NK-92 treated with Interleukin-12 subunit alpha and Interleukin-12 subunit beta, amount 100 ng/mL, for 24 hours (cell line): ENCODE results near the gene ZKSCAN2.

Experiments
- DNase-seq: peaks from one replicate; lab custom pipeline; 2025; lab: John Stamatoyannopoulos, UW

ZKSCAN2 gene

DNA sequence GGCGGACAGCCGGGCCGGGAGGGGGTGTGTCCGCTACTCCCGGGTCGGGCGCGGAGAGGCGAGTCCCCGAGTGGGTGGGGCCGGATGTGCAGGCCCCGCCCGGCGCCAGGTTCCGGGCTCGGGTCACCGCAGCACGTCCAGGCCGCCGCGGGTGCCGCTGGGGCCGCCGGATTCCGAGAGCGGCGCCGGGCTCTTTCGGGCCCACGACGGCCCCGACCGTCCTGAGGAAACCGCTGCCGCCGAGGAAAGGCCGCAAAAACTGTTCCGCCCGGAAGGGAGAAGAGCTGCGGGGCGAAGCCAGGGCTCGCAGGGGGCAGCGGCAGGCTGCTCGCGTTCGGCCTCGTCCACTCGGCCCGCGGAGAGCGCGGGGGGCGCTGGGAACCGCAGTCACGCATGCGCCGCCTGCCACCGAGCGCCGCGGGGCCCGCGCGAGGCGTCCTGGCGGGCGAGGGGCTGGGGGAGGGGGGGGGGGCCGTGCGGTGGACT is at the start of gene ZKSCAN2:
Gene ZKSCAN2 (minus strand): TSS at position 376 of the 486 bp plus-strand sequence. CDS start 718 bp downstream, outside the sequence.
- peak; percentile 90 for DNase-seq

DNA sequence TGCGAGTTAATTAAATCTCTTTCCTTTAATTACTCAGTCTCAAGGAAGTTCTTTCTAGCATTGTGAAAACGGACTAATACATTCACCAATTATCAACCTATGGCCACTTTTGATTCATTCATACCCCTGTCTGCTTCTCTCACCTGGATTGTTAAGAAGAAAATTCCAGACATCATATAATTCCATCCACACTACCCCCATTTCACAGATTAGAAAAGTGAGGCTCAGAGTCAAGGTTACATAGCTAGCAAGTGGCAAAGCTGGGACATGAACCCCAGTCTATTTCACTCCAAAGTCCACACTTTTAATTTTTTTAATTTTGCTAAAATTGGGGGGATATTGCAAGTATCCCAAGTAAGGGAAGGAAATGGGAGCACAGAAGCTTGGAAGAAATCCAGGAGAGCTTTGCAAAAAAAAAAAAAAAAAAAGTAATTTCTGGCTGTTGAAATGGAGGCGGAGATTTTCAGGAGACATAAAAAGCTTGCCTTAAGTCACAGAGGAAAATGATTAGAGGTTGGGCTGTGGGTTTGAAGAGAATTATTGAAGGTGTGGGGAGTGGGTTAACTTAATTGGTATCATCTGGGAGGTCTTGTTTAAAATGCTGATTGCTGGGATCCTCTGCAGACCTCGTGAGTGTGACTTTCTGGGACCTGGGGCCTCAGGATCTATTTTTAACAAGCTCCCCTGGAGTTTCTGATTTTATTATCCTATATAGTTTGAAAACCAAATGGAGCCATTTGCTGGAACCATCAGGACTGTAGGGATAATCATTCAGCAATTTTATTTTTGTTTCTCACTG is 42.3 kb upstream of the ZKSCAN2 start:
- DNase-seq: no peak

DNA sequence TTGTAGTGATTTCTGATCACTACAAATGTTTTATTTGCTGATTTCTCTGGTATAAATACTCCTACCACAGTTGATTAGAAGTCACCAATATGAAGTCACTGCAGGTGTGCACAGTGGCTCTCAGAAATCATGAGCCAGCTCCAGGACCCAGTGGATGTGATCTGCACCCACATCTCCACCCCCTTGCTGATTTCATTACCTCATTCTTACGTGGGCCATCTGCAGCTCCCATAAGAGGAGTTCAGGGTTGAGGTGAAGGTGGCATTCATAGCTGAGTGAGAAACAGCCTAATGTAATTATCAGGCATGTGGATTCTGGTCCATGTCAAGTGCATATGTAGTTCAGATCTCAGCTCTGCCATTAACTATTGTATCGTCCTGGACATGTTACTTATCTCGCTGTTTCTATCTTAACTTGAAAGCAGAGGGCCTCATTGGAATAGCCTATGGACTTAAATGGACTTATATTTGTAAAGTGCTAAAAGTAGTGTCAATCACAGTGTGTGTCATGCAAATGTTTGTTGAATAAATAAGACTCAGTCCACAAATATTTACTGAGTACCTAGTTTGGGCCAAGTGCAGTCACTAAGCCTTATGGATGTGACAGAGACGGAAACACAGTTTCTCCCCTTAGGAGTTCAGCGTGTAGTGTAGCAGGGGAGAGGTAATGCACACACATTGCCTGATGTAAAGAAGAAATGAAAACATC is 40.7 kb upstream of the ZKSCAN2 start:
- no peak for DNase-seq

DNA sequence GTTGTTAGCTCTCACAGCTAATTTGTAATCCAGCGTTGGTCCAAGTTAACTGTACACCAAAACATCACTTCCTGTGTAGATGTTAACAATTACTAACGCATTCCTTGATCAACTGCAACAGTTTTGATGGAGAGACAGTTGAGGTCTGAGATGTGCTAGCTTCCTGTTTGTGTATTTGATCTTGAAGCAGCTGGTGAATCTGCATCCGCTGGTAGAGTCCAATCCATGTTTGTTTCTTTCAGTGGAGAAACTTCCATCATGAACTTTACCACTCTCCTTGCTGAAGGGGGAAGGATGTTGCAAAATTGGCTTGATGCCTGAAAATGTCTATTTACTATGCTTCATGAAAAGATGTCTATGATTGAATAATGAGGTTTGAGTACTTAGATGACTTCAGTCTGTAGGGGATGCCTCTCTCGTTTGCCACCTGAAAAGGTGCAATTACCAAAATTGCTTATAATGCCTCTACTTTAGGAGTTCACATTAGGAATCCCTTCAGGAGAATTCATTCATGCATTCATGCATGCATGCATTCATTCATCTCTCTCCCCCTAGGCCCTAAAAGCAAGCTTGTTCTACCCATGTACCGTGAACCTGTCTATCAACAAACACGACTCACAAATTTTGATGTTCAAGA is 39.6 kb upstream of the ZKSCAN2 start:
- DNase-seq: no peak

DNA sequence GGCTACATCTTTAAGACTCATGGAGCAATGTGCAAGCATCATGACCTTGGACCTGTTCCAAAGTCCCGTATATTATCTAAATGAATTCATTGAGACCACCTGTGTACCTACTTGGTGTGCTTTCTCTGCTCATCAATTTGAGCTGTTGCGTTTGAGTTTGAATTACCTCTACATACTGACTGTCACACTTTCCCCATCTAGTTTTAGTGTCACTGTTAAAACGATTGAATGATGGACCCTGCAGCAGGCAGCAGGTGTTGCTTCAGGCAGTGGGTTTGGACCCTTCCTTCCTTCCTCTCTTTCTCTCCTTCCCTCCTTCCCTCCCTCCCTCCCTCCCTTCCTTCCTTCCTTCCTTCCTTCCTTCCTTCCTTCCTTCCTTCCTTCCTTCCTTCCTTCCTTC is 33.9 kb upstream of the ZKSCAN2 start:
- no peak for DNase-seq

DNA sequence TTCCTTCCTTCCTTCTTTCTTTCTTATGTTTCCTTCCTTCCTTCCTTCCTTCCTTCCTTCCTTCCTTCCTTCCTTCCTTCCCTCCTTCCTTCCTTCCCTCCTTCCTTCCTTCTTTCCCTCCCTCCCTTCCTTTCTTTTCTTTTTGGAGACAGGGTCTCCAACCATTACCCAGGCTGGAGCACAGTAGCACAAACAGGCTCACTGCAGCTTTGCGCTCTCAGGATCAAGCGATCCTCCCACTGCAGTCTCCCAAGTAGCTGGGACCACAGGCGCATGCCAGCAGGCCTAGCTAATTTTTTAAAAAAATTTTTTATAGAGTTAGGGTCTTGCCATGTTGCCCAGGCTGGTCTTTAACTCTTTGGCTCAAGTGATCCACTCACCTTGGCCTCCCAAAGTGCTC is 31.8 kb upstream of the ZKSCAN2 start:
- DNase-seq: no peak

DNA sequence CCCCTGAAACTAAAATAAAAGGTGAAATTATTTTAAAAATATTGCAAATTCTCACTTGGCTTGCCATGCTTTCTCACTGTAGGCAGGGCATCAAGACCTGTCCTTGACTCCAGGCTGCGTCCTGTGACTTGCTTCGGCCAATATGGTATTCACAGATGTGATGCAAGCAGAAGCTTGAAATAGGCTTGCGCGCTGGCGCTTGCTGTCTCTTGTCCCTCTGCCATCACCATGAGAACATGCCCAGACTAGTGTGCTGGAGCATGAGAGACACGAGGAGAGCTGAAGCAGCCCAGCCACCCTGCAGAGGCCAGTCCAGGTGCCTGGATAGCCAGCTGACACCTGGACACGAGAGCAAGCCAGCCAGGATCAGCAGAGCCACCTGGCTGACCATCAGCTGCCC is 21.8 kb upstream of the ZKSCAN2 start:
- DNase-seq: no peak

DNA sequence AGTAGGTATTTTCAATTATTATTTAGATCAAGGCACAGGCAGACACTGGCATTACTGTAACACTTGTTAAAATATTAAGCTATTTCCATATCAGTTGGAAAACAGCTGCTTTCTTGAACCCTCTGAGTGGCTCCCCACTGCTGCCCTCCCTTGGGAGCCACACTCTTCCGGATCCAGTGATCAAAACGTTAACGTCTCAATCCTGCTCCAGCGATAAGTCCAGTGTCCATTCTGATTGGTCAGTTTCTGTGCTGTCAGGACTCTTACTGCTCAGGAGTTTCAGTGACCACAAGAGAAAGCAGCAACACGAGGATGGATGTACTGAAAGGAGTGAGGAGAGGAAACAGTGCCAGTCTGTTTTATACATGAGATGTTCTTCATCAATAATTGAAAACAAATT is 13.8 kb upstream of the ZKSCAN2 start:
- no peak for DNase-seq

DNA sequence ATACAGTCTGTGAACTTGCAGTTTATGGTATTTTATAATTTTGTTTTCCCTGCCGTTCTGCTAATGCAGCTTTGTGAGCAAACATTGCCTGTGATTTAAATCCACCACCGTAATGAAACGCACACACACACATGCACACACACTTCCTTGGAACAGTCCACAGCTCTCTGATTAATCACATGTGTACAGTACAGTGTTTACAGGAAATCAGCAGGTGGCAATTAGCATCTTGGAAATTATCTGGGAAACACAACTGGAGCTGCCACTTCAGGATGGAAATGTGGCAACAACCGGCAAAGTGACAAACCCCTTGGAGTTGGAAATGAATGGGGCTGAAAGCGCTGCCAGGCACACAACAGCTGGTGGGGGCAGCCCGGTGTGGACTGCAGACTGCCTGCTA is 12.9 kb upstream of the ZKSCAN2 start:
- no peak for DNase-seq

DNA sequence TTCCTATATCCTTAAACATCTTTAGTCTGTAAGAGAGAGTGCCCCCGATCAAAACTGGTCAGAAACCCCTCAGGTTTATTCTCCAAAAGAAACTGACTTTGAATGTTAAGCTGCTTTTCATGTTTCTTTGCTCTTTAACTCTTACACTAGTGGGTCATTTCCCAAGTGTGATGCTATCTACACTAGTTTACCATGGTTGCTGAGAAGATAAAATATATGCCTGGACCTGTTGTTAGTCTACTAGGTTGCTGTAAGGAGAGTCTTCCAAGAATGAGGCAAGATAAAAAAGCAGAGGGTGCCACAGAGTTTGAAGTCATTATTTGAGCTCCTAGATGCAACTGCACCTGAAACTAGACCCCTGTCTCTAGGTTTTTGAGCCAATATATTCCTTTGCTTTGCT is 12.2 kb upstream of the ZKSCAN2 start:
- DNase-seq: no peak

DNA sequence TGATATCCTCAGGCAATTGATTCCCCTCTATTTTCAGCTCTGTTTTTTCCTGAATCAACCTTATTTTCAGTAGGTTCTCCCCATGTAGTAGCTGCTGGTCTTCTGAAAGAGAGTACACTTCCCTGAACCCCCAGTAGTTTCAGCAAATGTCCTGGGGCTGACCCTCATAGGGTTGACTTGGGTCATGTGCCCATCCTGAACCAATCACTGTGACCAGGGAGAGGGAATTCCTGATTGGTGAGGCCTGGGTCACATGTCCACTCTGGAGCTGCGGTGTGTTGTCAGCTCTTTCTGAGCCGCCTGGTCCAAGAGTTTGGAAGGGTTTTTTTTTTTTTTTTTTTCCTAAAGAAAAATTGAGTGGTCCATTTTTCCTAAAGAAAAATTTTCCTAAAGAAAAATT is 8.3 kb upstream of the ZKSCAN2 start:
- DNase-seq: no peak

DNA sequence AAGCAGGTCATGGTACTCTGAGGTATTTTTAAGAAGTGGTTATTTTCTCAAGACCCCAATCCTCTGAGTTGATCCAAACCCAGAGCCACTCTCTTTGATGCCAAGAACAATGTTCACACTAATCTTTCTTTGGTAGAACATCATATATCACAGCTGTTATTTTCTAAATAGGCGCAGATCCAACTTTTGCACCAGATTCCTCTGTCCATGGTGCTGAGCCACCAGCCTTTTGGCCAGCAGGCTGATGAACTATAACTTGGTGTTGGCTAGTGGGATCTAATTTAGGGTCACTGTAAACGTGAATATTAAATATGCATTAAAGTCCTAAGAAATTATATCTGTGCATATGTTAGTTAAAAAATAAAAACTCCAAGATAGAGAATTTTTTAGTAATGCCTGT is 7.0 kb upstream of the ZKSCAN2 start:
- DNase-seq: no peak

DNA sequence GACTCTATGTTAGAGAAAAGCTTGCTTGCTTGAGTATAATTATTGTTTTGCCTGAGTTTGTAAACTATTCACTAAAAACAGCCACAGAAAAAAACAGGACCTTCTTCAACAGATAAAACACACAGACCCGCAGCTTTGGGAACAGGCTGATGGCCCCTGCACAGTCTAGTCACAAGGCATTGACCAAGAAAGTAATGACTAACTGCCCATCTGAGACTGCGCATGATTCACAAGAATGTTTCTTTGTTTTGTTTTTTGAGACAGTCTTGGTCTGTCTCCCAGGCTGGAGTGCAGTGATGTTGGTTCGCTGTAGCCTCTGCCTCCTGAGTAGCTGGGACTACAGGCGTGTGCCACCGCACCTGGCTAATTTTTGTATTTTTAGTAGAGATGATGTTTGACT is 2.8 kb upstream of the ZKSCAN2 start:
- DNase-seq: no peak

DNA sequence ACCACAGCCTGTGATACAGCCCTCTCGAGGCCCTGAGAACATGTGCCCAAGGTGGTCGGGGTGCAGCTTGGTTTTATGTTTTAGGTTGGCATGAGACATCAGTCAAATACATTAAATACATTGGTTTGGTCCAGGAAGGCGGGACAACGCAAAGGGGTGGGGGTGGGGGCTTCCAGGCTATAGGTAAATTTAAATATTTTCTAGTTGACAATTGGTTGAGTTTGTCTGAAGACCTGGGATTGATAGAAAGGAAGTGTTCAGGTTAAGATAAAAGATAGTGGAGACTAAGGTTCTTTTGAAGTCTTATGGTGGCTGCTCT is 1.2 kb upstream of the ZKSCAN2 start:
- no peak for DNase-seq

DNA sequence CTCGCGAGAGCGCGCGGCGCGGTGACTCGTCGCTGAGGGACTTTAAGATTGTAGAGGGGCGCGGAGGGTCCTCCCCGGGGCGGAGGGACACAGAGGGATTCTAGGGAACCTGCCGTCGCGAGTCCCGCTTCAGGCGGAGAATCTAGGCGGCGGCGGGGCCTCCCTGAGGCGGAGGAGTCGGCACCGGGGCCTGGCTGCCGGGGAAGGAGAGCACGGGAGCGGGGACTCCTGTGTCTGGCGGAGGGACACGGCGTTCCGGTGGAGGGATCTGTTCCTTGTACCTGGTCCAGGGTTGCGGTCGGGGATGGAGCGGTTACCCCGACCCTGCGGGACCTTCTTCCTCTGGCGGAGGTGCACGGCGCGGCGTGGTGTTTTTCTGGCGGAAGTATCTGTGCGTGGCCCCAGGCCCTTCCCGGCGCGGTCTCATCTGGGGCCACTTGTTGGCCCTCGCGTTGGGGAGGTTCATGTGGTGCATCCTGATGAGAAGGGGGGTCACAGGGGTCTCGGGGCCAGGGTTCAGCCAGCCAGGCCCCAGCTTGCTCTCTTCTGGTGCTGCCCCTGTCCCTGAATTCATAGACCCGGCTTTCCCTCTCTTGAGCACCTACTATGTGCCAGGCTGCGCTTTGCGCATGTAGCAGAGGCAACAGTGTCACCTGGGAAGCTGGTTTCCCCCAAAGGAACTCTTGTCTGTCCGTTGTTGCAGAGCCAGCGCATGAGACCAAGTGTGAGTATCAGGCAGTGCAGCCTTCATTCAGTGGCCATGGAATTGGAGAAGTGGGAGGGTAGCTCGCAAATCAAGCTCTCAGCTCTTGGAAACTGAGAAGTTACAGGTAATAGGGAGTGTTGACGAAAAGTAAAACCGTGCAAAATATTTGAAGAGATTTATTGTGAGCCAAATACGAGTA is 563 bp upstream of the ZKSCAN2 start:
- peak; percentile 84 for DNase-seq

DNA sequence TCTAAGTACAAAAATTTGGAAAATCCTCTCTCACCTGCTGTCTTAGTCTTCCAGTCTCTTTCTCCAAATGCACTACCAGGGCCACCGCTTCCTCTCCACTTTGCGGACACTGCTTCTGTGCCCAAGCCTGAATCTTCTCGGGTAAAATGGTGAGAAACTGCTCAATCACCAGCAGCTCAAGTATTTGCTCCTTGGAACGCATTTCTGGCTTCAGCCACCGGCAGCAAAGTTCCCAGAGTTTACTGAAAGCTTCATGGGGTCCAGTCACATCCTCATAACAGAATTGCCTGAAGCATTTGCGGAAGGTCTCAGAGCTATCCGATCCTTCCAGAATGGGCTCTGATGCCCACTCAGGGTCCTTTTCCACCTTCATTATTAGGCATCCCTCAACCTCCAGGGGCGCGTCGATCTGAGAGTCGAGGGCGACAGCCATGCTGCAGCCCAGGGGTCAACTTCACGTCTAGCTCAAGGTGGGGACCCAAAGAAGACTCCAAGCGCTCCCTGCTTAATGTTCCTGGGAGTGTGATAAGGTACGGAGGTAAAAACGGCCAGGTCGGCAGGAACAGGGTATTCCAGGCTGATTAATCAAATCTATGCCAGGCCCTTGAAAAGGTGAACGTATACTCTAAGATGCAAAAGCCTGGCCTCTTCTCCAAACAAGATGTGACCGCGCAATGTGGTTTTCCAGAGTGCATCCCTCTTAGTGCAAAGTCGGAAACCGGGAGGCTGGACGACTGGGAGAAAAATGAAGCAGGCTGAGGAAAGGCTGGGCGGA is 763 bp downstream of the ZKSCAN2 start:
- DNase-seq: no peak

DNA sequence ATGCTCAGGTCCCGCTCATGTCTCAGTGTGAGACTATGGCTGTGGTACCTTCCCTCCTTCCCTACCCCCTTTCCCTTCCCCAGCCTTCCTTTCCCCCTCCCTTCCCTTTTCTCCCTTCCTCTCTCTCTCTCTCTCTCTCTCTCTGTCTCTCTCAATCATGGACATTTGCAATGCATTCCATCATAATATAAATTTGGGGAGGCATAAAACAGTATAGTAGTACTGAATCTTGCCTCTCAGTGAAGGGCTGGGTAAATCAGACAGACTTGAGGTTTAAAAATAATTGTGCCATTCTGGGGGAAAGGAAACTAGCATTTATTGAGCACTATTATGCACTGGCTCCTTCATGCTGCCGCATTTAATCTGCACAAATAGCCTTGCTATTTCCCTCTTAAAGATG is 4.3 kb downstream of the ZKSCAN2 start:
- no peak for DNase-seq

DNA sequence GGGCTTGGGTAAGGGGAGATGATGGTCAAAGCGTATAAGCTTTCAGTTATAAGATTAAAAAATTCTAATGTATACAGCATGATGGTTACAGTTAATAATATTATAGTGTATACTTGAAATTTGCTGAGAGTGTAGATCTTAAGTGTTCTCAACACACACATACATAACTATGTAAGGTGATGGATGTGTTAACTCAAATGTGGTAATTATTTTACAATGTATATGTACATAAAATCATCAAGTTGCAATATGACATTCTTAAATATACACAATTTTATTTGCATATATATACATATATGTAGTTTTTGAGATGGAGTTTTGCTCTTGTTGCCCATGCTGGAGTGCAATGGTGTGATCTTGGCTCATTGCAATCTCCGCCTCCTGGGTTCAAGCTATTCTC is 7.2 kb downstream of the ZKSCAN2 start:
- DNase-seq: no peak

DNA sequence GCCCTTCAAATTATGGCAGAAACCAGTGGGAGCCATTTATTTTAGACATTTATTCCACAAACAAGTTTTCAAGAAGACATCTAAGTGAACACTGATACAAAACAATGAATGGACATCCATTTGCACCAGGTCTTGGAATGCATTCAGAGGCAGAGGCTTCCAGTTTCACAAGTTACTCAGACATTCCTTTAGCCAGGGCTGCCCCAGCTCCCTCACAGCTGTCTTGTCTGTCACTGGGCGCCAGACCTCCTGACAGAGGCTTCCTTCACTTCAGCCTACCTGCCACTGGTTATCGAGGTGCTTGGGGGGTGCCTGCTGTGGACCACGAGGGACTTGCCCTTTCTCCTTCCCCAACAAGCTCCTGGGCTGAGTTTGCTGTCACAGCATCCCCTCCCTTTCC is 21.7 kb downstream of the ZKSCAN2 start:
- DNase-seq: no peak

DNA sequence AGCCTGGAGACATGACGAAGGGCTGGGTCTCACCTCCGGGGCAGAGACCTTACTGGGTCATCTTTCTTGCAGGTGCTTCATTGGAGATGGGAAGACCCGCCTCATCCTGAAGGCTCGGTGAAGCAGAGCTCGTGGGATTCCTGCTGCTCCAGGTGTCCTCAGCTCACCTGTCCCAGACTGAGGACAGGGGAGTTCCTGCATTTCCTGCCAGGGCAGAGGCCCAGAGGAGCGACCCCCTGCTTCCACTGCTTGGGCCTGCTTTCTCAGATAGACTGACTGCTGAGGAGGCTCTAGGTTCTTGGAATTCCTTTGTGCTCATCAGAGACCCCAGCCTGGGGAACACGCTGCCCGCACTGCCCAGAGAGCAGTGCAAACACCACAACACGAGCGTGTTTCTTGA is 29.3 kb downstream of the ZKSCAN2 start:
- DNase-seq: no peak

DNA sequence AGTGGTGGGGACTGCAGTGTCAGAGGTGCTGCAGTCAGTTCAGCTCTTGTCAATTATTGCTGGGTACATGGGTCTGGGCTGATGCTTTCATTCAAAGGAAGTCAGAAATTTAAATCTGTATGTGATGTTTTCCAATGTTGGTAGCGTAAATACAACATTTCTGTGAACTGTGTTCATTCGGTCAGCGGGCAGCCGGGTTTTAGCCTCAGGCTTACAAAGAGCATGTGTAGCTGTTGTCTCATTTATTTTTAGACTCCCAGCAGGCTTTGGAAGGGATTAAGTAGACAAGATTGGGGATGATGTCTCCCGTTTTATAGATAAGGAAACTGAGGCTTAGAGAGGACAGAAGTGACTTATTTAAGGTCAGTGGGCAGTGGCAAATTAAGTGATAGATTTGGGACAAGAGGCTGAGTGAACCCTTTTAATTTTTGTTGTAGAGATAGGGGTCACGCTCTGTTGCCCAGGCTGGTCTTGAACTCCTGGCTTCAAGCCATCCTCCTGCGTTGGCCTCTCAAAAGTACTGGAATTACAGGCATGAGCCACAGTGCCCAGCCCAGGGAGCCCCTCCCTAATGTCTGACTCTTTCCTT is 32.8 kb downstream of the ZKSCAN2 start:
- no peak for DNase-seq
